Activated B cell treated with CpG ODN at 0.5 μM for 24 hours (primary cell): ENCODE data around the gene TRIM65. TPM values are rescaled to one million over a fixed set of nuclear protein-coding genes. Genes with fewer than 3 reads are reported as not detected.

Source experiments
- ATAC-seq: fragments of 200-7000 bp; cut with Tn5 transposase; one replicate; pipeline ENCODE4 v1.10.0; 2021; ENCODE audit warnings: low read depth, mild to moderate bottlenecking, moderate library complexity
- CTCF ChIA-PET: fragments of 350-600 bp; sonication (Branson Sonifier 250); formaldehyde crosslinking; loops from one replicate; lab custom pipeline; 2021; ENCODE audit warnings: antibody characterized with exemption; lab: Charles Lee
- POLR2A ChIA-PET: fragments of 350-600 bp; sonication (Branson Sonifier 250); formaldehyde crosslinking; loops from one replicate; lab custom pipeline; 2021; ENCODE audit warnings: antibody characterized with exemption; lab: Charles Lee
- DNase-seq: peaks from one replicate; pipeline ENCODE4 v3.0.0; 2022
- H3K27ac Mint-ChIP-seq: one replicate; pipeline ENCODE4 v1.8.0; 2020; ENCODE audit warnings: mixed read lengths
- H3K27me3 Mint-ChIP-seq: one replicate; pipeline ENCODE4 v1.8.0; 2021; ENCODE audit warnings: mixed read lengths
- H3K36me3 Mint-ChIP-seq: one replicate; pipeline ENCODE4 v1.8.0; 2021; ENCODE audit warnings: low read depth, mixed read lengths
- H3K4me1 Mint-ChIP-seq: one replicate; pipeline ENCODE4 v1.8.0; 2021; ENCODE audit warnings: mixed read lengths
- H3K4me3 Mint-ChIP-seq: one replicate; pipeline ENCODE4 v1.8.0; 2020; ENCODE audit warnings: mild to moderate bottlenecking, mixed read lengths
- H3K9me3 Mint-ChIP-seq: one replicate; pipeline ENCODE4 v1.8.0; 2020; ENCODE audit warnings: mixed read lengths
- intact Hi-C: fragments of 100-400 bp; cut with micrococcal nuclease; formaldehyde crosslinking; loops from one replicate; pipeline ENCODE4 v1.15.1; 2024
- total RNA-seq: library from RNA; stranded (reverse); gene quantifications from 2 replicates; pipeline ENCODE4 v1.2.3, GENCODE V29; 2022
- TF ChIP-seq, protein P1 (sequence below): fragments of 200-600 bp; IDR thresholded peaks from one replicate; pipeline ENCODE4 v1.8.0; 2022; ENCODE audit warnings: antibody characterized with exemption, mild to moderate bottlenecking

TRIM65 gene
- total RNA-seq, 1 donor from 2014 or later: 22.4 TPM

GRCh38 chr17:75843577-75844529 is 52.9 kb downstream of the TRIM65 start, which contains the start of gene UNC13D:
Gene UNC13D (minus strand): TSS chr17:75844404. CDS start chr17:75844337, 67 bp downstream.
- Mint-ChIP-seq H3K9me3 (no peaks in the 10 kb centered on the region), H3K4me1 (peaks cover 29% of the 10 kb centered on the region), H3K27me3 (no peaks in the 10 kb centered on the region), H3K27ac (peak within 1 kb of the TSS; percentile 91), H3K4me3 (peak within 1 kb of the TSS; percentile 91), H3K36me3 (peaks cover 57% of the 10 kb centered on the region)
- peak; percentile 53 for ATAC-seq
- DNase-seq: peak; percentile 56
- intact Hi-C loops: loop anchor here (5.0 kb wide), 1 partner anchor 33 kb away; the partner anchor contains the start of gene TRIM47
- ChIA-PET POLR2A (interaction anchor here (0.6 to 5.2 kb wide), 28 partner anchors 9 to 1125 kb away, joined by 3 to 101 read pairs (median 5); partner anchors contain the start of genes GALK1, RECQL5, SAP30BP and TRIM47), CTCF (interaction anchor here (0.9 to 2.8 kb wide), 10 partner anchors 11 to 90 kb away, joined by 3 to 17 read pairs (median 6); partner anchors contain the start of genes MRPL38, TRIM47, UNK and WBP2)
- TF ChIP-seq, protein P1, sequence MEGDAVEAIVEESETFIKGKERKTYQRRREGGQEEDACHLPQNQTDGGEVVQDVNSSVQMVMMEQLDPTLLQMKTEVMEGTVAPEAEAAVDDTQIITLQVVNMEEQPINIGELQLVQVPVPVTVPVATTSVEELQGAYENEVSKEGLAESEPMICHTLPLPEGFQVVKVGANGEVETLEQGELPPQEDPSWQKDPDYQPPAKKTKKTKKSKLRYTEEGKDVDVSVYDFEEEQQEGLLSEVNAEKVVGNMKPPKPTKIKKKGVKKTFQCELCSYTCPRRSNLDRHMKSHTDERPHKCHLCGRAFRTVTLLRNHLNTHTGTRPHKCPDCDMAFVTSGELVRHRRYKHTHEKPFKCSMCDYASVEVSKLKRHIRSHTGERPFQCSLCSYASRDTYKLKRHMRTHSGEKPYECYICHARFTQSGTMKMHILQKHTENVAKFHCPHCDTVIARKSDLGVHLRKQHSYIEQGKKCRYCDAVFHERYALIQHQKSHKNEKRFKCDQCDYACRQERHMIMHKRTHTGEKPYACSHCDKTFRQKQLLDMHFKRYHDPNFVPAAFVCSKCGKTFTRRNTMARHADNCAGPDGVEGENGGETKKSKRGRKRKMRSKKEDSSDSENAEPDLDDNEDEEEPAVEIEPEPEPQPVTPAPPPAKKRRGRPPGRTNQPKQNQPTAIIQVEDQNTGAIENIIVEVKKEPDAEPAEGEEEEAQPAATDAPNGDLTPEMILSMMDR: no peak

DNA sequence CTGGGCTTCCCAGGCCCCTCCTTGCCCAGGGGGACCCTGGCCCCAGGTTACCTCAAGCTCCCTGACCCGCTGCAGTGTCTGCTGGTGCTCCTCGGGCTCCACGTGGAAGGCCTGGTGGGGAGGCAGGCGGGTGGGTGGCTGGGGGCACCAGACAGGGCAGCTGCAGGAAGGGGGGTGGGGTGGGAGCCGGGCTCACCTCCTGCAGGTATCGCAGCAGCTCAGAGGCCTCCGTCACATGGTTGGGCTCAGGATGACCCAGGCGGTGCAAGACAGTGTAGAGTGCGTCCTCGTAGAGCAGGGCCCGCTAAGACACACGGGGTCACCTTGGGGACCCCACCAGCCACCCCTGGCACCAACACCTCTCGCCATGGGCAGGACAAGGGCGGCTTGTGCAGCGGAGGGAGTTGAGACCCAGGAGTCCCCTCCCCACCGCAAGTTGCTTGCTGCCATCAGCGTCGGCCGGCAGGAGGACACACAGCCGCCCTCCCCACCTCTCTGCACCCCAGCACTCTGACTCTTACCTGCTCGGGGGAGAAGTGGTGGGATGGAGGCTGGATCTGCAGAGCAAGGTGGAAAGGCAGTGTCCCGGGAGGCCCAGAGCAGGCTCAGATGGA is 53.7 kb downstream of the TRIM65 start:
- Mint-ChIP-seq H3K27me3 (no peaks in the 10 kb centered on the region), H3K27ac (peak overlapping the region; percentile 85), H3K4me1 (peaks cover 24% of the 10 kb centered on the region), H3K4me3 (peak overlapping the region; percentile 91), H3K9me3 (no peaks in the 10 kb centered on the region), H3K36me3 (peaks cover 57% of the 10 kb centered on the region)
- TF ChIP-seq, protein P1: no peak
- ChIA-PET CTCF (interaction anchor here (0.9 to 2.7 kb wide), 5 partner anchors 12 to 89 kb away, joined by 3 to 9 read pairs (median 5); partner anchors contain the start of genes MRPL38, UNK and WBP2), POLR2A (interaction anchor here (1.0 to 5.2 kb wide), 16 partner anchors 10 to 601 kb away, joined by 3 to 101 read pairs (median 9); partner anchors contain the start of genes GALK1, TRIM65, UNK and WBP2)
- DNase-seq: no peak
- no peak for ATAC-seq
- intact Hi-C loops: loop anchor here (5.0 kb wide), 1 partner anchor 34 kb away; the partner anchor contains the start of gene TRIM47

DNA sequence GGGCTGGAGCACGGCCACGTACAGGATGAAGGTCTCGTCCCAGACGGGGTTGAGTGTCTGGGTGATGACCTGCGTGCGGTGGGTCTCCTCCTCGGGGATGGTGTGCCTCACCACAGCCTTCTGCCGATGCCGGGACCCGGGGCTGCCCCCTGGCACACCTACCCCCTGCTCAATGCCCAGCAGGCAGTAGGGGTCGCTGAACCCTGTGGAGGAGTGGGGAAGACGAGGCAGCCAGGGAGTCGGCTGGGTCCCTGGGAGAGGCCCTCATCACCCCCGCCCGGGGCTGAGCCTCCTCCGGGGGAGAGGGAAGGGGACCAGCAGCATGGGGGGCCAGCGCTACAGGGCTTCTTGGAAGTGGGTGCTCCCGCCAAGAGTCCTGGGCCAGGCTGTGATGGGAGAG is 54.3 kb downstream of the TRIM65 start:
- ChIA-PET POLR2A (interaction anchor here (1.2 to 5.2 kb wide), 4 partner anchors 13 to 68 kb away, joined by 9 to 101 read pairs (median 46); partner anchors contain the start of genes UNK and WBP2), CTCF (no interaction called here)
- Mint-ChIP-seq H3K9me3 (no peaks in the 10 kb centered on the region), H3K4me1 (peaks cover 24% of the 10 kb centered on the region), H3K27ac (no peak overlapping the region), H3K27me3 (no peaks in the 10 kb centered on the region), H3K4me3 (no peak overlapping the region), H3K36me3 (peaks cover 56% of the 10 kb centered on the region)
- intact Hi-C loops: loop anchor here (5.0 kb wide), 1 partner anchor 35 kb away; the partner anchor contains the start of gene TRIM47
- DNase-seq (no peak), ATAC-seq (no peak)
- TF ChIP-seq, protein P1: no peak

GRCh38 chr17:75840799-75841164 is 56.0 kb downstream of the TRIM65 start:
- TF ChIP-seq, protein P1: no peak
- Mint-ChIP-seq H3K27me3 (no peaks in the 10 kb centered on the region), H3K36me3 (peaks cover 49% of the 10 kb centered on the region), H3K9me3 (no peaks in the 10 kb centered on the region), H3K4me3 (no peak overlapping the region), H3K4me1 (peaks cover 20% of the 10 kb centered on the region), H3K27ac (no peak overlapping the region)
- no peak for DNase-seq
- intact Hi-C loops: loop anchor here (5.0 kb wide), 1 partner anchor 37 kb away; the partner anchor contains the start of gene TRIM47
- ATAC-seq: no peak
- POLR2A ChIA-PET: interaction anchor here (0.7 to 1.3 kb wide), 2 partner anchors 56 to 76 kb away, joined by 8 to 10 read pairs; partner anchors contain the start of gene UNK
- CTCF ChIA-PET: no interaction called here
